HG03520 (cell line): Measurements from ENCODE around the gene BTBD19.
A peak's percentile ranks its signal among the peaks of the same experiment; 100 is the strongest.
"Not testable (repeated sequence)": the region's sequence is repeated elsewhere in the genome, so short reads cannot be mapped to it uniquely, and the experiment has no call there.

Source experiments
- ATAC-seq: cut with Tn5 transposase; IDR thresholded peaks from one replicate; pipeline ENCODE4 v1.9.1; 2021; ENCODE audit warnings: mild to moderate bottlenecking, moderate library complexity; ENCODE audit not compliant: unreplicated experiment

The BTBD19 gene

GRCh38 chr1:44786841-44787426, 21.4 kb upstream of the BTBD19 start:
- ATAC-seq = no peak

DNA sequence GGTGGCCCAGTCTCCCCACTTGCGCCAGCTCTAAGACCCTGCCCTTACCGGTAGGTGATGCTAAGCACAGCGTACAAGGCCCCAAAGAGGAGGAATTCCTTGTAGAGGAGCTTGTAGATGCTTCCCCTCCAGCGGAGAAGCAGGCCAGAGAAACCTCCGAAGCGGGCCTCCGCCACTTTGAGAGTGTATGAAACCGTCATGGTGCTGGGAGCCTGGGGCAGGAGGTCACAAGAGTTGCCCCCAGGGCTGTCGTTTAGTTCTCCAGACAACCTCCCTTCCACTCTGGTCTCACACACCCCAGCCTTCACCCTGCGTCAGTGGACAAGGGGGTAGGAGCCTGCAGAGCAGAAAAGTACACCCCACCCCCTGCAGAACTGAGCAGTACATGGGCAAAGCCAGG, 20.8 kb upstream of the BTBD19 start:
- ATAC-seq = no peak

- ATAC-seq = no peak
These were observed 20.0 kb upstream of the BTBD19 start, which contains the start of gene BEST4 for GRCh38 chr1:44788120-44788860. BEST4 (minus strand) TSS chr1:44788170; CDS start chr1:44787705, 465 bp downstream.

DNA sequence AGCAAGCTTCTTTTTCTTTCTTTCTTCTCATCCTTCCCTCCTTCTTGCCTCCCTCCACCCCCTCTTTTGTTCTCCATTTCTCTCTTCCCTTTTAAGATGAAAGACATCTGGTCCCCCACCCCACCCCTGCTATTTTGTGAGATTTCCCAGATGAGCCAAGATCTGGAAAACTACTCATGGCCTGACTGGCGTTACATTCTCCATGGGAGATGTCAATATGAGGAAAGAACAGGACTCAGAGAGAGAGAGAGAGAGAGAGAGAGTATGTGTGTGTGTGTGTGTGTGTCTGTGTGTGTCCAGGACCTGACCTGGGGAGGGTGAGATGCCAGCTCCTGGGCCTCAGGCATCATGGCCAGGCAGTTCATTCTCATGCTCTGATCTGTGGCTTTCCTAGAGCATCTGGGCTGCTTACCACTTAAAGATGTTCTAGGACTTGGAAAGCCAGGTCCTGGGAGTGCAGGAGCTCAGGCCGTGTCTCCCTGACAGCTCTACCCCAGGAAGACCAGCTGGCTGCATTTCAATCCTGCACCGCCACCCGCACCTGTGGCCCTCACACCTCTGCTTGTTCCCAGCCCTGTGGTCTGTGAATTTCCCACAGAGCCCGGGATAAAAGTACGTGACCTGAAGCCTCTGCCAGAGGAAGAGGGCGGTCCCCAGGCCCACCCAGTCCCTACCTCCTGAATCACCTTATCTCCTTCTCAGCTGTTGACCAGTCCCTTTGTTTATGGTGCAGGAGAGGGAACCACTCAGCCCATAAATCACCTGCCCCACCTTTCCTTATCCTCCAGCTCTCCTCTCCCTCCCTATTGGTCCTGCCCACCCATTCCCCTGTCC, 17.1 kb upstream of the BTBD19 start:
- no peak for ATAC-seq

DNA sequence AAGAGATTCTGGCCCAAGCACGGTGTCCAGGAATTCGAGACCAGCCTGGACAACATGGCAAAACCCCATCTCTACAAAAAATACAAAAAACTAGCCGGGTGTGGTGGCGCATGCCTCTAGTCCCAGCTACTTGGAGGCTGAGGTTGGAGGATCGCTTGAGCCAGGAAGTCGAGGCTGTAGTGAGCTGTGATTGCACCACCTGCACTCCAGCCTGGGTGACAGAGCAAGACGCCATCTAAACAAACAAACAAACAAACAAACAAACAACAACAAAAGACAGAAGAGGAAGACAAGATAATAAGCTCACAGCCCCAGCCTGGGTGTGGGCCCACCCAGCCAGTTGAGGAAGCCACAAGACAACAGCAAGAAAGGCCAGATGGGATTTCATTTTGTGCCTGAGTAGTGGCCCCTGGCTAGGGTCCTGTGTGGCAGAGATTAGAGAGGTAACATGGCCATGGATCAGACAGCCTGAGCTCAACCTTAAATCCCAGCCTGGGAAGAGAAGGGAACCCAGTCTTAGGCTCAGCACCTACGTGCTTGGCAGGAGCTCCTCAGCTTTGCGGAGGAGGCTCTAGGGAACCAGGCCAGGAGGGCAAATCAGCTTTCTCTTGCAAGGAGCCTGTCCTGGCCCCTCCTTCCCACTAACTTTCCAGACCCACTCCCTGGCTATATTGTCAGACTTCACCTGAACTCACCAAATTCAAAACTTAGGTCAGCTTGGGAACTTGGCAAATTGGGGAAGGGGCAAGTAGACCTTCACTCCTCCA, 15.4 kb upstream of the BTBD19 start:
- no peak for ATAC-seq

- ATAC-seq = not testable (repeated sequence)
These were observed 10.4 kb upstream of the BTBD19 start for GRCh38 chr1:44797886-44798285.

DNA sequence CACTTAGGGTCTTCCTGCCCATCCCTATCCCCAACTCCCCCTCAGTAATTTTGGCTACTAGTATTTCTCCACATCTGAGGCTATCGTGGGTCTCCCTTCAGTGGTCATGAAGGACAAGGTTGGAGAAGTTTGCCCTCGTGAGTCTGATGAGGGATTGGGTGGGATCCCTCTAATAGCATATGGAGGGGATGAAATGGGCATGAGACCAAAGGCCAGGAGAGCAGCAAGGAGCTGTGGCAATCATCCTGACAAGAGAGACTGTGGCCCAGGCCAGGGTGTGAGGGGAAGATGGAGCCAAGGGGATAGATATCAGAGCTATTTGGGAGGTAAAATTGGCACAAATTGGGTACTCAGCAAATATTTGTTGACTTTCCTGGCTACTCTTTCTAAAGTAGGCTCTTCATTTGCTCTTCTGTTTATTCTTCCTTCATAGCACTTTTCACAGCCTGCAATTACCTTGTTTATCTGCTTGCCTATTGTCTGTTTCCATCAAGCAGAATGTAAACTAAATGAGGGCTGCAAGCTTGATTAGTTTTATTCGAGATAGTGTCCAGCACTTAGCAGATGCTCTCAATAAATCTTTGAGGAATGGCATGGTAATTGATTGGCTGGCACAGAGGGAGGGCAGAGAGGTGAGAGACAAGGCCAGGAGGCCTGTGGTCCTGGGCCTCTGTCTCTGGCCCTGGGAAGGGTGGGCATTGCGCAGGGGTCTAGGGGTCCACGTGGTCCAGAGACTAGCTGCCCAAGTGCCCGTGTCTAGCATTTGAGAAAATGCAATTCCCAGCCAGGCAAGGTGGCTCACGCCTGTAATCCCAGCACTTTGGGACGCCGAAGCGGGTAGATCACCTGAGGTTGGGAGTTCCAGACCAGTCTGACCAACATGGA, 9.6 kb upstream of the BTBD19 start:
- ATAC-seq = no peak

DNA sequence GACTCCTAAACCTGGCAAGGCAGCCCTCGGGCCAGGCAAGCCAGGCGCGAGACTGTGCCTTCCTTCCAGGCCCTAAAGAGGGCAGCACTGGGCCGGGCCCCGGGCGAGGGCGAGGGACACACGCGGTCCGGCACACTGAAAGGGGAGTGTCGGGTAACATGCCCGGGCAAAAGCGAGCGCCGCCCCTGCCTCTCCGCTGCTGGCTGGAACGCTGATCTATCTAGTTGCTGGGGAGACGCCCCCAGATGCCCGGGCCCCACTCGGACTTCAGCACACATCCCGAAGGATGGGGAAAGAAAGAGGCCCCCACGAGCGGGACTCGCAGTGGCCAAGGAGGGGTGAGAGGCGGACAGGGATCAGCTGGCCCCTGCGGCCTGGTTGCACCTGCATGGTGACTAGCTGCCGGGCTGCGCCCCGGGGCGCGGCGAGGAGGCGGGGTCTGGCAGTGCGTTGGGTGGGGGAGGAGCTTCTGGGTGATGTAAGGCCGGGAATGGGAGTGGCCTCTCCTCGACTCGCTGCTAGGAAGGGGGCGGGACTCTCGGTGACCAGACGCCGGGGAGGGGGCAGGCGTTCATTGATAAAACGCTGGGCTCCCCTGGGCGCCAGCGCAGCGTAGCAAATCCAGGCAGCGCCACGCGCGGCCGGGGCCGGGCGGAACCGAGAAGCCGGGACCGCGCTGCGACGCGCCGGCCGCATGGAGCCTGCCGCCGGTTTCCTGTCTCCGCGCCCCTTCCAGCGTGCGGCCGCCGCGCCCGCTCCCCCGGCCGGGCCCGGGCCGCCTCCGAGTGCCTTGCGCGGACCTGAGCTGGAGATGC, 8.3 kb upstream of the BTBD19 start, which contains the start of gene PLK3:
TSS of gene PLK3 (plus strand) at position 608 of the 815 bp plus-strand sequence. CDS start at position 695, 87 bp downstream.
- peak; percentile 65 for ATAC-seq

- no peak for ATAC-seq
These were observed 6.6 kb upstream of the BTBD19 start for GRCh38 chr1:44801491-44802305.

- ATAC-seq = no peak
These were observed 5.8 kb upstream of the BTBD19 start for GRCh38 chr1:44802306-44803061.

GRCh38 chr1:44803062-44803311, 5.3 kb upstream of the BTBD19 start:
- ATAC-seq = no peak

DNA sequence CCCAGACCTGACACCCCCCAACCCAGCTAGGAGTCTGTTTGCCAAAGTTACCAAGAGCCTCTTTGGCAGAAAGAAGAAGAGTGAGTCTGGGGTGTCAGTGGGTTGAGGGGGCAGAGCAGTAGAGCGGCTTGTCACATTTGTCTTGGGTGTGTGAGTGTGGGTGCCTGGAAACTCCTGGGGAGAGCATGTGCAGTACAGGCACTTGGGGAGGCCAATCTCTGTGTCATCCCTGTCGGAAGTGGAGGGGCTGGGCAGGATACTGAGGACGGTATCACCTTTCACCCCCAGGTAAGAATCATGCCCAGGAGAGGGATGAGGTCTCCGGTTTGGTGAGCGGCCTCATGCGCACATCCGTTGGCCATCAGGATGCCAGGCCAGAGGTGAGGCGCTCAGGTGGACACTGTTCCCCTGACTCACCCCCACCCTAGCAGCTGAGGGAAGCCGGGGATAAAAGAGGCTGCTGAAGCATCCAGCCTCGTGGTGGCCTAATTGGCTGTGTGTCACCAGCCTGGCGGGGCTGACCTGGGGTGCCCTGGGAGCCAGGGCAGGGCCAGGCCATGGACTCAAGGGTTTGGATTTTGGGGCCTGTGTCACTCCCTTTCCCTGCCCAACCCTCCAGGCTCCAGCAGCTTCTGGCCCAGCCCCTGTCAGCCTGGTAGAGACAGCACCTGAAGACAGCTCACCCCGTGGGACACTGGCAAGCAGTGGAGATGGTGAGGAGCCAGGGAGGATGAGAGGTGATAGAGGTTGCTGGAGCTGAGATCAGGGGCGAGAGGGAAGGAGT, 4.8 kb upstream of the BTBD19 start:
- no peak for ATAC-seq

GRCh38 chr1:44805311-44806024, 2.9 kb upstream of the BTBD19 start:
- no peak for ATAC-seq

DNA sequence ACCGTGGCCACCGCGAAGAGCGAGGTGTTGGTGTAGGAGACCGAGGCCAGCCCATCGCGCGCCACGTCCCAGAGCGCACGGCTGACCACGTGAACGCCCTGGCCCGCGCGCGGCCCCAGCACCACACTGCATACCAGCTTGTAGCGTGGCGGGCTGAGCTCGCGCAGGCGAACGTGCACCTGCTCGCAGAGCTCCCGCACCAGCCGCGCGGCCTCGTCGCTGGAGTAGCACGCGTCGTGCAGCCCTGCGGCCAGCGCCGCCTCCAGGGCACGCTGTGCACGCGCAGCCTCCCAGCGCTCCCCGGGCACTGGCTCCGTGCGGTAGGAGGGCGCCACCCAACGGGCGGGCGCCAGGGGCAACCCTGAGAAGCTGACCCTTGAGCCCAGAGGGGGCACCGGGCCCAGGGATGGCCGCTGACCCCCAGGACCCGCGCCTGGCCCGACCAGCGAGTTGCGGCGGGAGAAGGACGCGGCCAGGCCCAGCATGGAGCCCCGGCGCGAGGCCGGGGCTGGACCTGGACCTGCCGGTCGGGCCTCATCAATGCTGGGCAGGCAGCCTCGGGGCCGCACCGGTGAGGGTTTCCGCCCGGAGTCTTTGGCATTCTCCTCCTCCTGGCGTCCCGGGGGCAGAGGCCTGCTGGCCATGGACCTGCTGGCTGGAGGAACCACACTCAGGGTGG, 2.2 kb upstream of the BTBD19 start:
- ATAC-seq = no peak

DNA sequence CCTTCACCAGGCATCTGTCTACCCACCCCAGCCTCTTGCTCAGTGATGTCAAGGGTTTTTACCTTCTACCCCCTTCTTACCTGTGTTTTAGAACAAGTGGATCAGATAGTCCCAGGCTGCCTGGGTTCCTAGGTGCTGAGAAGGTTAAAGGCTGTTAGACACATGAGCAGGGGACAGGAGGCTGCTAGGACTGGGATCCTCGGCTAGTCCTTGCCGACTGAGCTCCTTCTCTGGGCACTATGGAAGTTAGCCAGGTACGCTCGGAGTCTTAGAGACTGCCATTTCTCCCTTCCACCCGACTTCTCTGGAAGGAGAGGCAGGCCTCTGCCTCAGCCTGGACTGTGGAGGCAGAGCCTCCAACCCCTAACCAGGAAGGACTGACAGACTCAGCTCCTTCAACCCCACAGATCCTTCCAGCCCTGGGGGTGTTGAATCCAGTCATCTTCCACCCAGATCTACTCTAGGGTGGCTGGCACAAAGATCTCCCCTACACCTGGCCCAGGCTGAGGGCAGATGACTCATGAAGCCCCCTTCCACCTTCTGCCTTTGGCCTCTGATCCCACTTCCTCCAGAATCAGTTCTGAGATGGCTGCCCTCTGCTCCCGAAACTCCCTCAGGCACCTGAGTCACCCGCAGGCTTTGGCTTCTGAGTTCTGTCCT, 1.5 kb upstream of the BTBD19 start, which contains the start of gene DYNLT4:
TSS of gene DYNLT4 (minus strand) at position 648 of the 660 bp plus-strand sequence. CDS start 683 bp downstream, outside the sequence.
- no peak for ATAC-seq
